Measurements from ENCODE around the gene MRPS5.
A peak's percentile ranks its signal among the peaks of the same experiment; 100 is the strongest.
"Not testable (repeated sequence)": the region's sequence is repeated elsewhere in the genome, so short reads cannot be mapped to it uniquely, and the experiment has no call there.

MRPS5 gene
- 4.7 to 14.8 (median 10.5) reads per million in 4 donors for total RNA-seq

GRCh38 chr2:95121407-95122196, at the start of gene MRPS5:
TSS of gene MRPS5 (minus strand) at chr2:95121808. CDS start at chr2:95121791, 17 bp downstream.
- DNase-seq, result peak; percentile 59 to 81 (median 73)

- DNase-seq, result no peak
Measured at GRCh38 chr2:95166065-95166763, 44.6 kb upstream of the MRPS5 start.

GRCh38 chr2:95165371-95166064, 43.9 kb upstream of the MRPS5 start, which contains the start of gene ZNF2:
TSS of gene ZNF2 (plus strand) at chr2:95165809. CDS start at chr2:95176227, 10,418 bp downstream.
- peak; percentile 93 to 97 (median 96) for DNase-seq

- DNase-seq, result no peak
Measured at GRCh38 chr2:95165030-95165370, 43.4 kb upstream of the MRPS5 start.

GRCh38 chr2:95159690-95160449, 38.3 kb upstream of the MRPS5 start, which contains the start of gene ZNF514:
TSS of gene ZNF514 (minus strand) at chr2:95159848. CDS start at chr2:95153253, 6,595 bp downstream.
- DNase-seq, result peak; percentile 60 to 81 (median 72)

- DNase-seq, result peak in 2 of 5 donors; percentile 1 to 30
Measured at GRCh38 chr2:95158891-95159619, 37.4 kb upstream of the MRPS5 start.

- no peak for DNase-seq
Measured at GRCh38 chr2:95158441-95158840, 36.8 kb upstream of the MRPS5 start.

GRCh38 chr2:95149397-95149984, 27.9 kb upstream of the MRPS5 start:
- DNase-seq, result no peak

GRCh38 chr2:95143838-95144237, 22.2 kb upstream of the MRPS5 start:
- DNase-seq, result no peak

- DNase-seq, result no peak
Measured at GRCh38 chr2:95138702-95139101, 17.1 kb upstream of the MRPS5 start.

GRCh38 chr2:95122197-95122551, 566 bp upstream of the MRPS5 start:
- no peak for DNase-seq

- no peak for DNase-seq
Measured at GRCh38 chr2:95121093-95121406, 558 bp downstream of the MRPS5 start.

- peak; percentile 46 to 76 (median 60) for DNase-seq
Measured at GRCh38 chr2:95115418-95115817, 6.2 kb downstream of the MRPS5 start.

- DNase-seq, result no peak
Measured at GRCh38 chr2:95113464-95113863, 8.1 kb downstream of the MRPS5 start.

GRCh38 chr2:95110395-95110794, 11.2 kb downstream of the MRPS5 start:
- DNase-seq, result no peak

GRCh38 chr2:95109260-95109659, 12.3 kb downstream of the MRPS5 start:
- DNase-seq, result no peak

GRCh38 chr2:95106081-95106480, 15.5 kb downstream of the MRPS5 start:
- DNase-seq, result no peak

GRCh38 chr2:95104606-95105005, 17.0 kb downstream of the MRPS5 start:
- no peak for DNase-seq

GRCh38 chr2:95099910-95100309, 21.7 kb downstream of the MRPS5 start:
- no peak for DNase-seq

GRCh38 chr2:95098273-95098672, 23.3 kb downstream of the MRPS5 start:
- not testable (repeated sequence) for DNase-seq

- no peak for DNase-seq
Measured at GRCh38 chr2:95091885-95092555, 29.6 kb downstream of the MRPS5 start.
